Inferior parietal cortex (tissue), 1 donor: ENCODE measurements around the gene VWA1.
"Not testable (repeated sequence)": the region's sequence is repeated elsewhere in the genome, so short reads cannot be mapped to it uniquely, and the experiment has no call there.

ENCODE experiments used
- DNase-seq: peaks from one replicate; pipeline ENCODE4 v3.0.0-alpha.2; 2016; ENCODE audit errors: extremely low spot score

VWA1 gene

GRCh38 chr1:1435911-1436629 is 580 bp downstream of the VWA1 start:
- DNase-seq = no peak

GRCh38 chr1:1436630-1437032 is 1.1 kb downstream of the VWA1 start:
- DNase-seq = no peak

GRCh38 chr1:1437033-1437903 is 1.8 kb downstream of the VWA1 start:
- DNase-seq = no peak

GRCh38 chr1:1437904-1438376 is 2.5 kb downstream of the VWA1 start:
- no peak for DNase-seq

GRCh38 chr1:1438531-1439381 is 3.3 kb downstream of the VWA1 start:
- DNase-seq = no peak

- DNase-seq = no peak
Observed at GRCh38 chr1:1439546-1440261, 4.2 kb downstream of the VWA1 start.

- DNase-seq = no peak
Observed at GRCh38 chr1:1440262-1441001, 4.9 kb downstream of the VWA1 start.

- no peak for DNase-seq
Observed at GRCh38 chr1:1441002-1441888, 5.8 kb downstream of the VWA1 start.

GRCh38 chr1:1442069-1442770 is 6.7 kb downstream of the VWA1 start:
- DNase-seq = no peak

- not testable (repeated sequence) for DNase-seq
Observed at GRCh38 chr1:1446631-1447030, 11.1 kb downstream of the VWA1 start.

GRCh38 chr1:1449099-1449739 is 13.7 kb downstream of the VWA1 start, which contains the start of gene ATAD3C:
Gene ATAD3C, plus strand, starts transcription at chr1:1449689. Its CDS starts 995 bp downstream, at chr1:1450684.
- DNase-seq = no peak

GRCh38 chr1:1450616-1451015 is 15.1 kb downstream of the VWA1 start:
- DNase-seq = not testable (repeated sequence)

- DNase-seq = no peak
Observed at GRCh38 chr1:1451696-1452364, 16.3 kb downstream of the VWA1 start.

- not testable (repeated sequence) for DNase-seq
Observed at GRCh38 chr1:1452365-1452739, 16.9 kb downstream of the VWA1 start.

- DNase-seq = no peak
Observed at GRCh38 chr1:1452882-1453281, 17.4 kb downstream of the VWA1 start.

GRCh38 chr1:1454286-1455056 is 19.0 kb downstream of the VWA1 start:
- DNase-seq = not testable (repeated sequence)

- DNase-seq = no peak
Observed at GRCh38 chr1:1455366-1455884, 19.9 kb downstream of the VWA1 start.
